SK-N-SH treated with all-trans-retinoic acid at 6 μM for 48 hours (cell line): ENCODE results near the gene BTG1.

Experiments used
- BACH2 ChIP-seq: fragments of 250-450 bp; sonication (Bioruptor Pico); IDR thresholded peaks from 2 replicates; pipeline ENCODE4 v1.9.0; 2021; ENCODE audit warnings: mild to moderate bottlenecking, borderline replicate concordance
- ISL1 ChIP-seq: fragments of 250-450 bp; sonication (Bioruptor Pico); IDR thresholded peaks from 2 replicates; pipeline ENCODE4 v2.1.2; 2022; ENCODE audit warnings: mild to moderate bottlenecking, moderate library complexity
- SNAI2 ChIP-seq: fragments of 250-450 bp; sonication (Bioruptor Pico); IDR thresholded peaks from 2 replicates; pipeline ENCODE4 v1.5.0; 2020; ENCODE audit warnings: mild to moderate bottlenecking, moderate library complexity
- ZFP30 ChIP-seq: fragments of 450-650 bp; formaldehyde crosslinking; IDR thresholded peaks from 2 replicates; pipeline ENCODE4 v1.5.0; 2022; ENCODE audit warnings: mild to moderate bottlenecking, moderate library complexity

- TF ChIP-seq SNAI2 (CRISPR knock-in tag) (no peak), ISL1 (no peak), ZFP30 (CRISPR knock-in tag) (no peak), BACH2 (no peak)
These were observed 43.0 kb downstream of the BTG1 start for GRCh38 chr12:92102606-92103005.
